Immature natural killer cell (primary cell): ENCODE data around the gene KCNK1. TPM values are rescaled to one million over a fixed set of nuclear protein-coding genes. Genes with fewer than 3 reads are reported as not detected.
"Not testable (repeated sequence)": the region's sequence is repeated elsewhere in the genome, so short reads cannot be mapped to it uniquely, and the experiment has no call there.

Source experiments
- DNase-seq, 3 donors: peaks; one replicate each; pipeline ENCODE4 v3.0.0; 2022; ENCODE audit warnings: mixed read lengths in 1 of 3
- H3K27ac Mint-ChIP-seq, 6 donors: one replicate each; pipeline ENCODE4 v1.8.0; 2020; ENCODE audit warnings: mixed read lengths in 6 of 6, mild to moderate bottlenecking in 5 of 6, inconsistent platforms in 4 of 6, moderate library complexity in 3 of 6
- H3K27me3 Mint-ChIP-seq, 3 donors: one replicate each; pipeline ENCODE4 v1.8.0; 2020 to 2021; ENCODE audit warnings: low read depth in 3 of 3, mild to moderate bottlenecking in 3 of 3, mixed read lengths in 3 of 3, moderate library complexity in 3 of 3, inconsistent platforms in 1 of 3
- H3K36me3 Mint-ChIP-seq, 3 donors: one replicate each; pipeline ENCODE4 v1.8.0; 2020; ENCODE audit warnings: mixed read lengths in 3 of 3, inconsistent platforms in 2 of 3, mild to moderate bottlenecking in 2 of 3
- H3K4me1 Mint-ChIP-seq, 2 donors: one replicate each; pipeline ENCODE4 v1.8.0; 2020; ENCODE audit warnings: inconsistent platforms in 2 of 2, mild to moderate bottlenecking in 2 of 2, mixed read lengths in 2 of 2, moderate library complexity in 1 of 2
- H3K4me3 Mint-ChIP-seq, 5 donors: one replicate each; pipeline ENCODE4 v1.8.0; 2020; ENCODE audit warnings: mild to moderate bottlenecking in 5 of 5, mixed read lengths in 5 of 5, inconsistent platforms in 3 of 5, moderate library complexity in 3 of 5
- H3K9me3 Mint-ChIP-seq, 6 donors: one replicate each; pipeline ENCODE4 v1.8.0; 2020; ENCODE audit warnings: mild to moderate bottlenecking in 6 of 6, mixed read lengths in 6 of 6, inconsistent platforms in 4 of 6, moderate library complexity in 3 of 6
- polyA plus RNA-seq, 3 donors: library from polyadenylated mRNA; unstranded; fragments of 300-500 nt; fragmentation: Illumina TruSeq; gene quantifications; one replicate each; pipeline ENCODE4 v1.2.3, GENCODE V29; 2021

Gene KCNK1
- polyA plus RNA-seq, 3 donors from 2014 or later = not detected

GRCh38 chr1:233587958-233588799 lies 25.7 kb upstream of the KCNK1 start:
- Mint-ChIP-seq H3K9me3 (peaks cover 0 to 11% (median 0%) of the 10 kb centered on the region in 6 donors), H3K36me3 (no peaks in the 10 kb centered on the region), H3K4me3 (no peak overlapping the region), H3K27me3 (peaks cover 0 to 4% (median 2%) of the 10 kb centered on the region in 3 donors), H3K4me1 (no peaks in the 10 kb centered on the region), H3K27ac (no peak overlapping the region)
- DNase-seq = no peak

- Mint-ChIP-seq H3K27ac (no peak overlapping the region), H3K4me3 (no peak overlapping the region), H3K4me1 (no peaks in the 10 kb centered on the region), H3K9me3 (peaks cover 0 to 5% (median 3%) of the 10 kb centered on the region in 6 donors), H3K27me3 (peaks cover 0 to 5% (median 2%) of the 10 kb centered on the region in 3 donors), H3K36me3 (no peaks in the 10 kb centered on the region)
- no peak for DNase-seq
Measured at GRCh38 chr1:233597489-233597901, 16.4 kb upstream of the KCNK1 start.

GRCh38 chr1:233598891-233599541 lies 14.9 kb upstream of the KCNK1 start:
- Mint-ChIP-seq H3K27ac (no peak overlapping the region), H3K4me3 (no peak overlapping the region), H3K4me1 (no peaks in the 10 kb centered on the region), H3K36me3 (no peaks in the 10 kb centered on the region), H3K27me3 (peaks cover 0 to 5% (median 5%) of the 10 kb centered on the region in 3 donors), H3K9me3 (peaks cover 0 to 5% (median 3%) of the 10 kb centered on the region in 6 donors)
- DNase-seq = no peak

- peaks cover 0 to 6% (median 5%) of the 10 kb centered on the region in 3 donors for H3K27me3 Mint-ChIP-seq
- no peaks in the 10 kb centered on the region for H3K4me1 Mint-ChIP-seq
- no peak overlapping the region for H3K4me3 Mint-ChIP-seq
- no peak overlapping the region for H3K27ac Mint-ChIP-seq
- DNase-seq = no peak
- peaks cover 0 to 8% (median 3%) of the 10 kb centered on the region in 6 donors for H3K9me3 Mint-ChIP-seq
- no peaks in the 10 kb centered on the region for H3K36me3 Mint-ChIP-seq
Measured at GRCh38 chr1:233599542-233600073, 14.3 kb upstream of the KCNK1 start.

GRCh38 chr1:233600488-233600887 lies 13.4 kb upstream of the KCNK1 start:
- DNase-seq = no peak
- no peaks in the 10 kb centered on the region for H3K36me3 Mint-ChIP-seq
- no peak overlapping the region for H3K4me3 Mint-ChIP-seq
- H3K27ac Mint-ChIP-seq = no peak overlapping the region
- H3K27me3 Mint-ChIP-seq = peaks cover 0 to 5% (median 5%) of the 10 kb centered on the region in 3 donors
- H3K4me1 Mint-ChIP-seq = no peaks in the 10 kb centered on the region
- peaks cover 0 to 8% (median 3%) of the 10 kb centered on the region in 6 donors for H3K9me3 Mint-ChIP-seq

- no peak for DNase-seq
- H3K27me3 Mint-ChIP-seq = peaks cover 0 to 4% (median 3%) of the 10 kb centered on the region in 3 donors
- no peak overlapping the region for H3K4me3 Mint-ChIP-seq
- peaks cover 0 to 8% (median 4%) of the 10 kb centered on the region in 6 donors for H3K9me3 Mint-ChIP-seq
- no peaks in the 10 kb centered on the region for H3K36me3 Mint-ChIP-seq
- no peaks in the 10 kb centered on the region for H3K4me1 Mint-ChIP-seq
- no peak overlapping the region for H3K27ac Mint-ChIP-seq
Measured at GRCh38 chr1:233603478-233603877, 10.4 kb upstream of the KCNK1 start.

GRCh38 chr1:233605205-233605604 lies 8.7 kb upstream of the KCNK1 start:
- H3K9me3 Mint-ChIP-seq = peaks cover 0 to 8% (median 4%) of the 10 kb centered on the region in 6 donors
- no peak overlapping the region for H3K4me3 Mint-ChIP-seq
- H3K36me3 Mint-ChIP-seq = no peaks in the 10 kb centered on the region
- DNase-seq = no peak
- no peaks in the 10 kb centered on the region for H3K4me1 Mint-ChIP-seq
- H3K27me3 Mint-ChIP-seq = peaks cover 0 to 4% (median 3%) of the 10 kb centered on the region in 3 donors
- H3K27ac Mint-ChIP-seq = no peak overlapping the region

GRCh38 chr1:233606813-233607212 lies 7.1 kb upstream of the KCNK1 start:
- no peak overlapping the region for H3K4me3 Mint-ChIP-seq

GRCh38 chr1:233607252-233608119 lies 6.4 kb upstream of the KCNK1 start:
- Mint-ChIP-seq H3K27ac (no peak overlapping the region), H3K27me3 (peaks cover 0 to 9% (median 8%) of the 10 kb centered on the region in 3 donors), H3K4me1 (no peaks in the 10 kb centered on the region), H3K4me3 (no peak overlapping the region), H3K36me3 (peaks cover 0 to 3% (median 0%) of the 10 kb centered on the region in 3 donors), H3K9me3 (peaks cover 0 to 8% (median 1%) of the 10 kb centered on the region in 6 donors)
- DNase-seq = no peak

More at GRCh38 chr1:233606813-233607212, 7.1 kb upstream of the KCNK1 start:
- DNase-seq = no peak
- Mint-ChIP-seq H3K9me3 (peaks cover 0 to 6% (median under 1%) of the 10 kb centered on the region in 6 donors), H3K27me3 (peaks cover 0 to 8% (median 3%) of the 10 kb centered on the region in 3 donors), H3K4me1 (no peaks in the 10 kb centered on the region), H3K36me3 (peaks cover 0 to under 1% (median 0%) of the 10 kb centered on the region in 3 donors), H3K27ac (no peak overlapping the region)

GRCh38 chr1:233608988-233609387 lies 4.9 kb upstream of the KCNK1 start:
- H3K36me3 Mint-ChIP-seq = peaks cover 0 to 3% (median 0%) of the 10 kb centered on the region in 3 donors
- H3K4me1 Mint-ChIP-seq = no peaks in the 10 kb centered on the region
- DNase-seq = no peak
- peaks cover 0 to 8% (median 1%) of the 10 kb centered on the region in 6 donors for H3K9me3 Mint-ChIP-seq
- peaks cover 2 to 9% (median 5%) of the 10 kb centered on the region in 3 donors for H3K27me3 Mint-ChIP-seq
- H3K4me3 Mint-ChIP-seq = no peak overlapping the region
- no peak overlapping the region for H3K27ac Mint-ChIP-seq

- H3K27me3 Mint-ChIP-seq = peaks cover 3 to 8% (median 7%) of the 10 kb centered on the region in 3 donors
- DNase-seq = no peak
- no peaks in the 10 kb centered on the region for H3K4me1 Mint-ChIP-seq
- no peak overlapping the region for H3K27ac Mint-ChIP-seq
- H3K4me3 Mint-ChIP-seq = no peak overlapping the region
- H3K9me3 Mint-ChIP-seq = peaks cover 0 to 6% (median 0%) of the 10 kb centered on the region in 6 donors
- H3K36me3 Mint-ChIP-seq = peaks cover 0 to 3% (median 0%) of the 10 kb centered on the region in 3 donors
Measured at GRCh38 chr1:233609926-233610325, 4.0 kb upstream of the KCNK1 start.

GRCh38 chr1:233610628-233611027 lies 3.3 kb upstream of the KCNK1 start:
- peaks cover 0 to 3% (median 0%) of the 10 kb centered on the region in 3 donors for H3K36me3 Mint-ChIP-seq
- DNase-seq = no peak
- peaks cover 3 to 14% (median 12%) of the 10 kb centered on the region in 3 donors for H3K27me3 Mint-ChIP-seq
- no peak overlapping the region for H3K4me3 Mint-ChIP-seq
- H3K9me3 Mint-ChIP-seq = peaks cover 0 to 6% (median 2%) of the 10 kb centered on the region in 6 donors
- H3K4me1 Mint-ChIP-seq = no peaks in the 10 kb centered on the region
- H3K27ac Mint-ChIP-seq = no peak overlapping the region

GRCh38 chr1:233611363-233611762 lies 2.5 kb upstream of the KCNK1 start:
- not testable (repeated sequence) for H3K4me1 Mint-ChIP-seq, H3K9me3 Mint-ChIP-seq, DNase-seq, H3K36me3 Mint-ChIP-seq, H3K27ac Mint-ChIP-seq, H3K4me3 Mint-ChIP-seq
- H3K27me3 Mint-ChIP-seq = peaks cover 3 to 19% (median 12%) of the 10 kb centered on the region in 3 donors
